ENCODE measurements around the gene RPF1.

The RPF1 gene

DNA sequence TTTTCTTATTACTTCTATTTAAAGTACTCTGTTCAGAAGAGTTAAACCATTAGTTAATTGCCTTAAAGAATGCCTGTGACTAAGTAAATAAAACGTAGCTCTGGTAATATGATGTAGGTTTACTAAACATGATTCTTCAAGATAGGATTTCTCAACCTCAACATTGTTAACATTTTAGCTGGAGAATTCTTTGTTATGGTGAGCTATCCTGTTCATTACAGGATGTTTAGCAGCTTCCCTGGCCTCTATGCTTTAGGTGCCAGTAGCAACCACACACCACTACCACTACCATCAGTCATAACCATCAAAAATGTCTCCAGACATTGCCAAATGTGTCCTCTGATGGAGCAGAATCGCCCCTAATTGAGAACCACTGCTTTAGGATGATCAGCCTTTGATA is 10.7 kb downstream of the RPF1 start:
- no peak for TF ChIP-seq CTCF (IDR thresholded peaks at IDR 0.05; ENCODE audit: insufficient read depth, low read length, missing control alignments)
- POLR2A ChIA-PET = no interaction called here
- no peak for DNase-seq (ENCODE audit: low read depth, low spot score)
- CTCF ChIA-PET = interaction anchor here (0.7 to 1.4 kb wide), 3 partner anchors 9 to 131 kb away, joined by 3 to 6 read pairs (median 5); no protein-coding TSS in a partner anchor
- H3K4me3 ChIP-seq (ENCODE audit: low read depth, low read length) = no peak overlapping the region

- ChIA-PET CTCF (interaction anchor here (0.7 kb wide), 2 partner anchors 8 to 40 kb away, joined by 3 read pairs; no protein-coding TSS in a partner anchor), POLR2A (no interaction called here)
- DNase-seq (ENCODE audit: low read depth, low spot score) = no peak
- TF ChIP-seq CTCF (IDR thresholded peaks at IDR 0.05; ENCODE audit: insufficient read depth, low read length, missing control alignments) = no peak
- H3K4me3 ChIP-seq (ENCODE audit: low read depth, low read length) = no peak overlapping the region
Observed at GRCh38 chr1:84492726-84493125, 13.7 kb downstream of the RPF1 start.

GRCh38 chr1:84493747-84494146 is 14.7 kb downstream of the RPF1 start:
- ChIA-PET CTCF (interaction anchor here (1.0 to 1.2 kb wide), 2 partner anchors 260 to 279 kb away, joined by 3 to 4 read pairs; no protein-coding TSS in a partner anchor), POLR2A (no interaction called here)
- no peak for TF ChIP-seq CTCF (IDR thresholded peaks at IDR 0.05; ENCODE audit: insufficient read depth, low read length, missing control alignments)
- H3K4me3 ChIP-seq (ENCODE audit: low read depth, low read length) = no peak overlapping the region
- no peak for DNase-seq (ENCODE audit: low read depth, low spot score)

GRCh38 chr1:84496498-84496897 is 17.4 kb downstream of the RPF1 start:
- POLR2A ChIA-PET = interaction anchor here (1.7 kb wide), 1 partner anchor 10 kb away, joined by 5 read pairs; the partner anchor contains the start of genes GNG5 and SPATA1
- CTCF ChIA-PET = interaction anchor here (0.9 kb wide), 1 partner anchor 355 kb away, joined by 3 read pairs; no protein-coding TSS in a partner anchor
- TF ChIP-seq CTCF (IDR thresholded peaks at IDR 0.05; ENCODE audit: insufficient read depth, low read length, missing control alignments) = no peak
- no peak for DNase-seq (ENCODE audit: low read depth, low spot score)
- no peak overlapping the region for H3K4me3 ChIP-seq (ENCODE audit: low read depth, low read length)

DNA sequence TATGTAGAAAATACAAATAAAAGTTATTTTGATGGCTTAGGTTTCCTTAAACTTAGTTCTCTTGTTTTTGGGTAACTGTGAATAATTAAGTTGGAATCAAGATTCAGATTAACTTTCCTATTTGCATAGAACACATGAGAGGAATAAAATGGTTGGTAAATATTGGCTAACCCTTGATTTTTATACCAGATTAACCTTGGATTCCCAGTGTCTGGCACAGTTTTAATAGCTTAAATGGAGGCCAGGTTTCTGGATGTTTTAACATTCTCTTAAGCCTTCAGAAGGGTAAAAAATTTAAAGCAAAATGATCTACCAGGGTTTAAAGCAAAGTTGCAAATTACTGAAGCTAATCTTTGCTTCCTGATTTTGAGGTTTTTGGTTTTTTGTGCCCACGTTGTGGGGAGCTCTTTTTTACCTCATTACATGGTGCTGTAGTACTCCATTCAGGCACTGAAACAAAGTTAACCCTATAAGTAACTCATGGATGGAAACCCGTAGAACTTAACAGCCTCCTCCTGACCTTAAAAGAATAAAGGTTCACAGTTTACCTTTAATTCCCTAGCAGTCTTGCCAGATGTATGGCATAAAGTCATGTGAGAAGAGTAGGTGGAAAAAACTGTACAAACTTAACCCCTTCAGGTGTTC is 18.7 kb downstream of the RPF1 start:
- DNase-seq (ENCODE audit: low read depth, low spot score) = no peak
- no peak overlapping the region for H3K4me3 ChIP-seq (ENCODE audit: low read depth, low read length)
- no peak for TF ChIP-seq CTCF (IDR thresholded peaks at IDR 0.05; ENCODE audit: insufficient read depth, low read length, missing control alignments)
- POLR2A ChIA-PET = no interaction called here
- CTCF ChIA-PET = interaction anchor here (1.3 kb wide), 1 partner anchor 122 kb away, joined by 5 read pairs; no protein-coding TSS in a partner anchor

- no peak overlapping the region for H3K4me3 ChIP-seq (ENCODE audit: low read depth, low read length)
- CTCF ChIA-PET = interaction anchor here (1.5 to 1.7 kb wide), 3 partner anchors 101 to 255 kb away, joined by 4 to 14 read pairs (median 6); no protein-coding TSS in a partner anchor
- POLR2A ChIA-PET = no interaction called here
Observed at GRCh38 chr1:84502927-84503326, 23.9 kb downstream of the RPF1 start.

More at GRCh38 chr1:84502927-84503326, 23.9 kb downstream of the RPF1 start:
- no peak for DNase-seq (ENCODE audit: low read depth, low spot score)
- no peak for TF ChIP-seq CTCF (IDR thresholded peaks at IDR 0.05; ENCODE audit: insufficient read depth, low read length, missing control alignments)
